ENCODE measurements around the gene B4GALT5.

GRCh38 chr20:49698477-49698876 lies 15.2 kb downstream of the B4GALT5 start:
- no peak for TF ChIP-seq CTCF (IDR thresholded peaks at IDR 0.05)
- TF ChIP-seq EP300 (IDR thresholded peaks at IDR 0.05): no peak
